ENCODE data around the gene SDHB. TPM values are rescaled to one million over a fixed set of nuclear protein-coding genes. Genes with fewer than 3 reads are reported as not detected.

SDHB gene
- total RNA-seq, 1 experiment from 2014 or later = 178 TPM

GRCh38 chr1:17004466-17005364, 49.1 kb downstream of the SDHB start:
- in situ Hi-C loops (cut with HindIII; ENCODE audit: low pct_unique_long_range_greater_than_20kb, low sequenced_read_pairs) = no loop called here
- DNase-seq (ENCODE audit: low read depth) = no peak

DNA sequence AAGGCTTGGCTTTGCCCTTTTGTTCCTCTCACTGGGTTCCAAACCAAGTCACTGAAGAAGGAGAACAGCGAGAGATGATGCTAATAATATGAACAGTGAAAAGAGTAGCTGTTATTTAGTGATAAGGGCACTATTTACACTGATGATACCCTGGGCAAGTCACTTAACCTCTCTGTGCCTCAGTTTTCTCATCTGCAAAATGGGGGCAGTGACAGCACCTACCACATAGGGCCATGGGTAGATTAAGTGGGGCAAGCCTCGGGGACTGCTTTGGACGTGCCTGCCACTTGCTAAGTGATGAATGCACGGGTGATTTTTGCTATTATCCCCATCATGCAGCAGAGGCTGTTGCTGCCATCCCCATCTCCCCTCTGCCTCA, 51.3 kb downstream of the SDHB start:
- in situ Hi-C loops (cut with HindIII; ENCODE audit: low pct_unique_long_range_greater_than_20kb, low sequenced_read_pairs) = no loop called here
- DNase-seq (ENCODE audit: low read depth) = no peak

DNA sequence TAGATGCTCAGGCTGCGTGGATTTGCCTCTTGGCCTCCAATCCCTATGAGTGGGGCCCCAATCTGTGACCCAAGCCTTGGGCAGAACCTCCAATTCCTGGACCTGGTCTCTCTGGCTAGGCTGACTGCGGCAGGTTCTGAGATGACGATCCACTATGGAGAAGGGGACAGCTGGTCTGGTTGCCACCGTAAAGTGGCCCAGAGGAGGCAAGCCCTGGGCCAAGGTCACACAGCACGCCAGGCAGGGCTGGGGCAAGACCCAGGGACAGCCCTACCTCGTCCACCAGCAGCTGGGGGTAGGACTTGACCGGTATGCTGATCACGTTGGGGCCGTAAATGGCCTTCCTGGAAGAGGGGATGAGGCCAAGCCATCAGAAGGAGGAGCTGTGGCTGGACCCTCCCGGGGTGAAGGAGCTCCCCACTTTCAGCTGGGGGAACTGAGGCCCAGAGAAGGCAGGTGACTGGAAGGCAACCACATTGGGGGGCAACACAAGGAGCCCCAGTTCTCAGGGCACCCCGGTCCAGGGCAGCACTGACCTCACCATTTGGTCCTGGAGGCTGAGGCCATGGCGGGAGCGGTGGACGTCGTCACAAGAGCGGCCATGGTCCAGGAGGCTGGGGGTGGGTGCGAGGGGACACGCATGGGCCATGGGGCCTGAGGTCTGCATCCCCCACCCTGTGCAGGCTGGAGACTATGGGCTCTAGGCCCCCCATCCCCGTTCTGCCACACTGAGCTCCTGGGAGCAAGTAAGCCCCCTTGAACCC, 51.9 kb downstream of the SDHB start:
- in situ Hi-C loops (cut with HindIII; ENCODE audit: low pct_unique_long_range_greater_than_20kb, low sequenced_read_pairs) = no loop called here

GRCh38 chr1:16999863-17000262, 54.0 kb downstream of the SDHB start:
- no peak for DNase-seq (ENCODE audit: low read depth)
- in situ Hi-C loops (cut with HindIII; ENCODE audit: low pct_unique_long_range_greater_than_20kb, low sequenced_read_pairs) = no loop called here

More for the DNA sequence above, 51.9 kb downstream of the SDHB start:
- DNase-seq (ENCODE audit: low read depth) = no peak

GRCh38 chr1:16998589-16998988, 55.2 kb downstream of the SDHB start:
- DNase-seq (ENCODE audit: low read depth) = no peak
- in situ Hi-C loops (cut with HindIII; ENCODE audit: low pct_unique_long_range_greater_than_20kb, low sequenced_read_pairs) = no loop called here

- in situ Hi-C loops (cut with HindIII; ENCODE audit: low pct_unique_long_range_greater_than_20kb, low sequenced_read_pairs) = no loop called here
- DNase-seq (ENCODE audit: low read depth) = no peak
These were observed 57.0 kb downstream of the SDHB start for GRCh38 chr1:16996845-16997244.

- in situ Hi-C loops (cut with HindIII; ENCODE audit: low pct_unique_long_range_greater_than_20kb, low sequenced_read_pairs) = no loop called here
- no peak for DNase-seq (ENCODE audit: low read depth)
These were observed 60.3 kb downstream of the SDHB start for GRCh38 chr1:16993521-16994038.

- in situ Hi-C loops (cut with HindIII; ENCODE audit: low pct_unique_long_range_greater_than_20kb, low sequenced_read_pairs) = no loop called here
- DNase-seq (ENCODE audit: low read depth) = no peak
These were observed 61.2 kb downstream of the SDHB start for GRCh38 chr1:16992675-16993074.

GRCh38 chr1:16992102-16992501, 61.7 kb downstream of the SDHB start:
- no peak for DNase-seq (ENCODE audit: low read depth)
- in situ Hi-C loops (cut with HindIII; ENCODE audit: low pct_unique_long_range_greater_than_20kb, low sequenced_read_pairs) = no loop called here

- DNase-seq (ENCODE audit: low read depth) = no peak
- in situ Hi-C loops (cut with HindIII; ENCODE audit: low pct_unique_long_range_greater_than_20kb, low sequenced_read_pairs) = no loop called here
These were observed 62.3 kb downstream of the SDHB start for GRCh38 chr1:16991571-16991970.

DNA sequence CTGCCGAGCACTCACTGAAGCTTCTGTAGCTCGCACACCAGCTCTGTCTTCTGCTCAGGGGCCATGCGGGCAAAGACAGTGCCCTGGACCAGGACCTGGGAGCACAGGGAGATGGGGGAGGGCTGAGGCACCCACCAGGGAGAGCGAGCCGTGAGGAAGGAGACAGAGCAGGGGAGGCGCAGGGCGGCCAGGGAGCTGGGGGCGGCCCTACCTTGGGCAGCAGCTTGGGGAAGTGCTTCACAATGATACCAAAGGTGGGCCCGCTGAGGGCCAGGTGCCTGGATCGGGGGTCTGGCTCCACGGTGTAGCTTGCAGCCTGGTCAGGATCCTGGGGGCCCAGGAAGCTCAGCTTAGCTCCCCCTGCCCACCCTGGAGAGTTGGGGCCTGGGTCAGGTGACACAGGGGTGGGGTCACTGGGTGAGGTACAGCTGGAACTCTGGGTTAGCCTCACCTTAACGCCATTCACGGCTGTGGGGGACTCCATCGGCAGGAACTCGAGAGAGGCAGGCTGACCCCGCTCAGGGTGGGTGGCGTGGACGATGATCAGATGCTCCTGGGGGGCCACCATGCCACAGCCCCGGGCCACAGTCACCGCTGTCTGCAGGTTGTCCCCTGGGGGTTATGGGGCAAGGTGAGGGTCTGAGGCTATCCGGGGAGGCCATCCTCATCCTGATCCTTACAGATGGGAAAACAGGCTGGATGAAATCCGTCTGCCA, 64.0 kb downstream of the SDHB start:
- in situ Hi-C loops (cut with HindIII; ENCODE audit: low pct_unique_long_range_greater_than_20kb, low sequenced_read_pairs) = no loop called here
- no peak for DNase-seq (ENCODE audit: low read depth)

DNA sequence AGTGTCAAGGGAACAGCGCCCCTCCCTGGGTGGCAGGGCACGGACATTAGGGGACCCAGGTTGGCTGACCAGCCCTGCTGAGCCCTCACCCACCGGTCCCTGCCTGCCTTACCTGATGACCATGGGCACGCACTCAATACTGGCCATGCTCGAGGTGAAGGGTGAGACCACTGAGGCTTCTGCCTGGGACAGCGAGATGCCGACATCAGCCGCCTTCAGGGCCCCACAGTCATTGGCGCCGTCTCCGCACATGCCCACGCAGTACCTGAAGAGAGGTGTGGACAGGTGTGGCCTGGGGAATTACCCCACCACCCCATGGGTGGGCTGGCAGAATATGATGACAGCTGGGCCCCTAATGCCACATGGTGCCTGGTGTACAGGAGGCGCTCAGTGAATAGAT, 65.6 kb downstream of the SDHB start:
- in situ Hi-C loops (cut with HindIII; ENCODE audit: low pct_unique_long_range_greater_than_20kb, low sequenced_read_pairs) = no loop called here
- DNase-seq (ENCODE audit: low read depth) = no peak

GRCh38 chr1:16986962-16987361, 66.9 kb downstream of the SDHB start:
- DNase-seq (ENCODE audit: low read depth) = no peak
- in situ Hi-C loops (cut with HindIII; ENCODE audit: low pct_unique_long_range_greater_than_20kb, low sequenced_read_pairs) = no loop called here

DNA sequence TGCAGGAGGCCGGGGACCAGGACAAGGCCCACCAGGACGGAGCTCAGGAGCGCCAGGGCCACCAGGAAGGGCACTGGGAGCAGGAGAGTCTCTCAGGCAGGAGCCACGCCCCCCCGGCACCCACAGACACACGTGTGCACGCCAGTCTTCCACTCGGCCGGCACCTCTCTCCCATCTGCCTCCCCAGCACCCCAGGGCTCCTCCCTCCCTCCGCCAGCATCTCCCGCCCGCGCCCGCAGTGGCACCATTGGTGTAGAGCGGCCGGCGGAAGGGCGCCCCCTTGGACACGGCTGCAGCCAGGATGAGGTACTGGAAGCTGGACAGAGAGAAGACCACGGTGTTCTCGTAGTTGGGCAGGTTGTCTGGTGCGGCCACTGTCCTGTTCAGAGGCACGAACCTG, 67.3 kb downstream of the SDHB start:
- DNase-seq (ENCODE audit: low read depth) = no peak
- in situ Hi-C loops (cut with HindIII; ENCODE audit: low pct_unique_long_range_greater_than_20kb, low sequenced_read_pairs) = no loop called here

GRCh38 chr1:16986113-16986512, 67.7 kb downstream of the SDHB start:
- in situ Hi-C loops (cut with HindIII; ENCODE audit: low pct_unique_long_range_greater_than_20kb, low sequenced_read_pairs) = no loop called here

DNA sequence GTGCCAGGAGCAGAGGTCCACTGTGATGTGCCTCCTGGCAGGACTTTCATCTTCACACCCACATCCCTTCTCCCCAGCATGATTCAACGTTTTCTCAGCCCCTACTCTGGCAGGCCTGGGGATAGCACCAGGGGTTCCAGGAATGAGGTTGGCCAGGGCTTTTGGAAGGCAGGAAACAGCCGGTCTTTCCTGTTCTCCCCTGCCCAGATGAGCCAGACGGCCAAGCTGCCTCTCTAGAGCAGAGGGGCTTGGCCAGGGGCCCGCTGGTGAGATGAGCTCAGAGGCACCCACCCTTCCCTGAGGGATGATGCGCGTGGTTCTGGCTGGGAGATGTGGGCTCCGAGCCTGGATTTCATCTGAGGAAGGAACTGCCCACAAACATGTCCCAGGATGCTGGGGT, 69.1 kb downstream of the SDHB start:
- in situ Hi-C loops (cut with HindIII; ENCODE audit: low pct_unique_long_range_greater_than_20kb, low sequenced_read_pairs) = no loop called here
- no peak for DNase-seq (ENCODE audit: low read depth)

More at GRCh38 chr1:16986113-16986512, 67.7 kb downstream of the SDHB start:
- no peak for DNase-seq (ENCODE audit: low read depth)

- DNase-seq (ENCODE audit: low read depth) = no peak
- in situ Hi-C loops (cut with HindIII; ENCODE audit: low pct_unique_long_range_greater_than_20kb, low sequenced_read_pairs) = no loop called here
These were observed 70.2 kb downstream of the SDHB start for GRCh38 chr1:16983649-16984048.

DNA sequence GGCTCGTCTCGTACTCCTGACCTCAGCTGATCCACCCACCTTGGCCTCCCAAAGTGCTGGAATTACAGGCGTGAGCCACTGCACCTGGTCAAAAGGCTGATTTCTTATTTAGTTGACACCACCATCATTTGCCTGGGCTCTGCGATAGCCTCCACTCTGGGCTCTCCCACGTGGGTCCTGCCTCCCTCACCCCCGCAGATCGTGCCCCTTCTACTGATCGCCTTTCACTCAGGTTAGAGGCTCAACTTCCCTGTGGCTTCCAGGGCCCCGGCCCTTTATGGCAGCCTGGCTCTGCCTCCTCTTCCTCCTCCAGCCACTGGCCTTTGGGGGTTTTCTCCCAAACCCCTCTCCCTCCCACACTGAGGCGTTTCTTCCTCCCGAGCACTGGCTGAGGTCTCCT, 70.9 kb downstream of the SDHB start:
- DNase-seq (ENCODE audit: low read depth) = no peak
- in situ Hi-C loops (cut with HindIII; ENCODE audit: low pct_unique_long_range_greater_than_20kb, low sequenced_read_pairs) = no loop called here
